G401 (cell line): ENCODE results near the gene POMC. TPM values are rescaled to one million over a fixed set of nuclear protein-coding genes. Genes with fewer than 3 reads are reported as not detected.
"Not testable (repeated sequence)": the region's sequence is repeated elsewhere in the genome, so short reads cannot be mapped to it uniquely, and the experiment has no call there.

Source experiments
- DNase-seq: peaks from one replicate; pipeline ENCODE4 v3.0.0-alpha.2; 2015; ENCODE audit warnings: low spot score
- in situ Hi-C: cut with HindIII; loops from 2 replicates; pipeline ENCODE4 v1.10.0; 2016; ENCODE audit warnings: low sequenced_read_pairs, mixed read lengths
- total RNA-seq: library from RNA; depleted of rRNA; stranded (reverse); fragments of >200 nt; shearing (Covaris generic); gene quantifications from 2 replicates; pipeline ENCODE4 v1.2.3, GENCODE V29; 2014

The POMC gene
- total RNA-seq, 1 experiment from 2014 or later: not detected

DNA sequence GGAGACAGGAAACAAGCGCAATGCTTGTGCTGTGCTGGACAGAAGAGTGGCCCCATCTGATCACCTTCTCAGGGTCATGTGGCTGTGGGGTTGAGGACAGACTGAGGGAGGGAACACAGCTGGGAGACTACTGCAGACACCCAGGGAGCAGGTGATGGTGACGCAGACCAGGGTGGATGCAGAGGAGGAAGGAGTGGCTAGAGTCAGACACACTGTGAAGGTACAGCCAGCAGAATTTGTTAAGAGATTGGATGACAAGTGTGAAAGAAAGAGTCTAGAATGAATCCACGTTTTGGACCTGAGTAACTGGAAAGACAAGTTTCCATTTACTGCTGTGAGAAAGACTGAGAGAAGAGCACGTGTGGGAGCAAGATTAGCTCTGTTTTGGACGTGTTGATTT is 15.9 kb upstream of the POMC start:
- no peak for DNase-seq
- in situ Hi-C loops: no loop called here

DNA sequence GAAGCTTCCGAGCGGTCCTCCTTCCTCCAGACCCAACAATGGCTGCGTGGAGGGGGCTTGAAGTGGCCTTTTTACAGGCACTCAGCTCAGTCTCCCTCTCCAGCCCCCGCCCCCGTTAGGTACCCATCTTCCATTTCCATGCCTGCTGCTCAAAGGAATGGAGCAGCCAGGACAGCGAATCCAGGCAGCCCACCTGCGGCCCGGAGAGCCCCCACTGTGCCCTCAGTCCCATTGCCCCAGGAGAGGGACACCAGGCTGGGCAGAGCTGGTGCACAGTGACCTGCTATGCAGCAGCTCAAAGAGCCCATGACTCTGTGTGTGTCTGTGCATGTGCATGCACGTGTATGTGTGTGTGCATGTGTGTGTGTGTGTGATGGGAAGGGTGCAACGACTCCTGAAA is 10.6 kb upstream of the POMC start:
- no peak for DNase-seq
- in situ Hi-C loops: no loop called here

DNA sequence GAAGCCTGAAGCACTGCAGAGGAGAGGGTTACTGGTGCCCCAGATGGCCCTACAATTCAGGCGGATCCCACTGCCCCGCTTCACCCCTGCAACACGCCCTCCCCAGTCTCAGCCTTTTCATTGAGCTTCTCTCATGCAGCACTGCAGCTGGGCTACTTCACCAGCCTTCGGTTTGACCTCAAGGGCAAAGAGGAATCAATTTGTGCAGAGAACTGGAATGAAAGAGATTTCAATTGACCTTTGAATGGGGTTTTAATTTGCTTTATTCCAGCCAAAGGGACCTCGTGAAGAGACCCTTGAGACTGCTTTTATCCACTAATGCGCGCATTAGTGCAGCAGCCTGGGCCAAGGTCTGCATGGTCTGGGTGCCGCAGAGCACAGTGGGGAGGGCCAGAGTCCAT is 8.8 kb upstream of the POMC start:
- in situ Hi-C loops: no loop called here
- DNase-seq: no peak

DNA sequence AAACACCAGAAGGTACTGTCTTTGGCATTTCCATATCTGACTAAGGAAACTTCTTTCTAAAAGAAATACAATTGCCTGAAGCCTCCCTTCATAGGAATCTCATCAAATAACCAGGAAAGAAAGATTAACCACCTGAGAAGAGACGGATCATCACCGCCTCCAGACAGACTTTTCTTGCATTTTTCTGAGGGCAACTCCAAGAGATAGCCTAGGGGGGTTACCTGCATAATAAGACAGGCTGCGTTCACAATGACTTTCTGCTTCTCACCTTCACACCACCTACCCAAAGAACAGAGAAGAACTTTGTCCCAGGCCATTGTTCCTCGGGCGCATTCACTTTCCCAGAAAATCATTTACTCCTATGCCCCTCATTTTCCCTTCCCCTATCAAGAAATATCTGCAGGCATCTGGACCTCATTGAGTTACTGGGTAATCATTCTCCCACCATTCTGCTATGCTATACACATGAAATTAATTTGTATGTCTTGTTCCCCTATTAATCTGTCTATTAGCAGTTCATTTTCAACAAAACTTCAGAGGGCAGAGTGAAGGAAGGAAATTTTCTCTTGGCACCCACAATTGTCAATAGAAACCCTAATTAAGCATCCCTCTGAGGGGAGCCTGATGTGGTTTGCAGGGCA is 8.3 kb upstream of the POMC start:
- DNase-seq: no peak
- in situ Hi-C loops: no loop called here

DNA sequence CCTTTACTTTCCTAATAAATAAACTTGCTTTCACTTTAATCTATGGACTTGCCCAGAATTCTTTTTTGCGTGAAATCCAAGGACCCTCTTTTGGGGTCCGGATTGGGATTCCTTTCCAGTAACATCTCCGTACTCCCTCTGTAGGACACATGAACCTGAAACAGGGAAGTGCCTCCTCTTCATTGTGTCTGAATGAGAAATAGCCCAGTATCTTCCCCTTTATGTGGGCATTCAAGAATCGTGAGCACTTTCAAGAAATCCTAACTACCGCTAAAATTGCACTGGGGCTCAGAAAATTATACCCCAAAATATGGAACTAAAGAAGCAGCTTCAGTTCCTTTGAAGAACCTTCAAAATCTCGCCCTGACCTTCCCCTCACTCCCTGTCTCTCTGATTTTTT is 7.8 kb upstream of the POMC start:
- in situ Hi-C loops: no loop called here

DNA sequence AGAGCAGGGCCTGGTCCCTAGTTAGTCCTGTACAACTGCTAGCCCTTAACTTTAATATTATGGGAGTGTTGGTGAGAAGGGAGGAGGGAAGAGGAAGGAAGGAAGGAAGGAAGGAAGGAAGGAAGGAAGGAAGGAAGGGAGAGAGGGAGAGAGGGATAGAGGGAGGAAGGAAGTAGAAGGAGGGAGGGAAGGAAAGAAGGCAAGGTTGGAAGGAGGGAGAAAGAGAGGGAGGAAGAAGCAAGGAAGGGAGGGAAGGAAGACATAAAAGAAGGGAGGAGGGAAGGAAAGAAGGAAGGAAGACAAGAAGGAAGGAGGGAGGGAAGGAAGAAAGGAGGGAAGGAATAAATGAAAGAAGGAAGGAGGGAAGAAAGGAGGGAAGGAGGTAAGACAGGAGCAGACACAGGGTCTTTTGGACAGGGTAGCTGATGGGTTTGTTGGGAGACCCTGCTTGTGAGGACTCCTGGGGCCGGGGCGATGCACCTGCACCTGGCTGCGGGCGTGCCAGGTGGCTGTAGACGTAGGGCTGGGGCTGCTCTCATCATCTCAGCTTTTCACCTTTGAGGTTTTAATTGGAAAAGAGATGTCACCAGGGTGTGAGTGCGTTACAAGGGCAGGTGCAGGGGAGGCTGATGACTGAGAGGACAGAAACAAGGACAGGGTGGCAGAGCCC is 5.9 kb upstream of the POMC start:
- in situ Hi-C loops: no loop called here
- no peak for DNase-seq

More for the DNA sequence above, 7.8 kb upstream of the POMC start:
- DNase-seq: no peak

DNA sequence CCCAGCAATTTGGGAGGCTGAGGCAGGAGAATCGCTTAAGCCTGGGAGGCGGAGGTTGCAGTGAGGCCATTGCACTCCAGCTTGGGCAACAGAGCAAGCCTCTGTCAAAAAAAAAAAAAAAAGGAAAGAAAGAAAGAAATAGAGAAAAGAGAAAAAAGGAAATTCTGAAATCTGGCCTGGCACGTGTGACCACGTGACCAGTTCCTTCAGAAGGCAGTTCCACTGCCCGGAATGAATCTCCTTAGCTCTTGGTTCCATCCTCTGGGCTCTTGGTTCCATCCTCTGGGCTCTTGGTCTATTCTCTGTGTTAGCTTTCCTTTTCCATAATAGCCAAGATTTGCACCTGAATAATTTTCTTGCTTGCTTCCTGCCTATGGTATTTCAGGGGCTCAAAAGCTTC is 5.3 kb upstream of the POMC start:
- in situ Hi-C loops: no loop called here
- DNase-seq: no peak

DNA sequence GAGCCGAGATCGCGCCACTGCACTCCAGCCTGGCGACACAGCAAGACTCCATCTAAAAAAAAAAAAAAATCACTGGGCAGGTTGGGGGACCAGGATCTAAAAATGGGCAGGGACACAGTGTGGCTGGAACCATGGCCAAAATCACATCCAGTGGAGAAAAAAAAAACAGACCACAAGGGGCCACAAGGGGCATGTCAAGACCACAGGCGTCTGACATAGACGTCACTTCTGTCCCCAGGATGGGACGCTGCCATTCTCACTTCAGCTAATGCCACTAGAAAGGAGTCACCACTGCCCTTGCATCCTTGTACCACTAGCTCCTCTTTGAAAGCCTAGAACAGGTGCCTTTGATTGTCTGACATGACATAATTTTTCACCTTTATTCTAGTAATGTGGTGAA is 2.5 kb upstream of the POMC start:
- DNase-seq: no peak
- in situ Hi-C loops: no loop called here

DNA sequence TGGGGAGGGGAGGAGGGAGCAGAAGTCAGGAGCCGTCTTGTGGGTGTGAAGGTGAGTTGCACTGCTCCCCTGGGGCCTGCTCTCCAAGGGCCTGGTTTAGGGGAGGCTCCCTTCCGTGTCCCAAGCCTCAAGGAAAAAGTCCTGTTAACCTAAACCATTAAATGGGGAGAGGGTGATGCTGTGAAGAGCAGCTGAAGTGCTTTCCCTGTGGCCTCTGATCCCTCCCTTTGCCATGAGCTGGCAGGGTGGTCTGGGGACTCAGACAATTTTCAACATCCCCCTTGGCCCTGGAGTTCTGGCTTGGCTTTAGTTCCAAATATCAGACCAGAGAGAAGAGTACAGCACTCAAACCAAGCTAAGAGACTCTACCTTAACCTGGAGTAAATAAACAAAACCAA is 692 bp upstream of the POMC start:
- in situ Hi-C loops: no loop called here
- DNase-seq: no peak

DNA sequence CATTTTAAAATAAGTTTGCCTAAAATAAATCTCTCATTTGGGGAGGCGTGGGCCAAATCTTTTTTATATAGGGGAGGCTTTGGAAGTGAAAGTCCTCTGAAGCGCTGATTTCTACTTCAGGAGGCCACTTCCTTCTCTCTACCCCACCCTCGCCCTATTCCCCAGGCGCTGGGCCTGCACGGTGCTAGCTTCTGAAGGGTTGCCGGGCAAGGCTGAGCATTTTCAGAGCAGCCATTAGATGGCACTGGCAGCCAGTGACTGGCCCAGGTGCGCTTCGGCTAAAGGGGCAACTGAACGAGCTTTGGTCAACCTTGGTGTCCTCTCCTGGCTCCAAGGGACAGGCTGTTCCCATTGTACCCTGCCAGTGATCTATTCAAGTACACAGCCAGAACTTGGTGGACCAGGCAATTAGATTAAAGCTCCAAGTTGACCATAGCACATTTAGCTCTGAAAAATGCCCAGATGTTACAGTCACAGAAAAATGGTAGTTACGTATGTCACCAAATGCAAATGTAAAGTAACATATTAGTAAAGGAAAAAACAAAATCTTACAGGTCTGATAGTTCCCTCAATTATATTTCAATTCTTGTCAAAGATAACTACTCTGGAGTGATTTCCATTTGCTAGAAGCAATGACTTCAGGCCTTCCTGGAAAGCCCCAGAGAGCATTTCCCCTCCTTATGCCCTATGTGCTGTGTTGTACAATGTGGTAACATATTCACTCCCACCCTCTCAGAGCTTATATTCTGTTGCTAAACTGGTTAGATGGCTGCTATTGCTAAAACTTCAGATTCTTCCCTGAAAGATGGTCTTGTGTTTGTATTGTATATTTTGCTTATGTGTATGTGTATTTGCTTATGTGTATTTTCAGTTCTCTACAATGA is 2.1 kb downstream of the POMC start:
- DNase-seq: no peak
- in situ Hi-C loops: no loop called here

DNA sequence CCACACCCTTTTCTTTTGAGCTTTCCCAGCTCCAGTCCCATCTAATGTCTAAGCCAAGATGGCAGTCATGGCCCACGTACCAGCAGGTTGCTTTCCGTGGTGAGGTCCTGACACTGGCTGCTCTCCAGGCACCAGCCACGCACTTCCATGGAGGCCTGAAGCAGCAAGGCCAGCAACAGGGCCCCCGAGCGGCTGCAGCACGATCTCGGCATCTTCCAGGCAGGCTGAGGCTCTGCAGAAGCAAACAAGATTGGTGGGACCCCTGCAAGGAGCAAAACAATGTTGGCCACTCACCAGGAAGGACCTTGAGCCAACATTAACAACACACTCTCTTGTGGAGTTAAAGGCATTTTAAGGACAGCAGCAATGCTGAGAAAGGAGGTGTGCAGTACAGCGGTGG is 3.8 kb downstream of the POMC start:
- in situ Hi-C loops: no loop called here

DNA sequence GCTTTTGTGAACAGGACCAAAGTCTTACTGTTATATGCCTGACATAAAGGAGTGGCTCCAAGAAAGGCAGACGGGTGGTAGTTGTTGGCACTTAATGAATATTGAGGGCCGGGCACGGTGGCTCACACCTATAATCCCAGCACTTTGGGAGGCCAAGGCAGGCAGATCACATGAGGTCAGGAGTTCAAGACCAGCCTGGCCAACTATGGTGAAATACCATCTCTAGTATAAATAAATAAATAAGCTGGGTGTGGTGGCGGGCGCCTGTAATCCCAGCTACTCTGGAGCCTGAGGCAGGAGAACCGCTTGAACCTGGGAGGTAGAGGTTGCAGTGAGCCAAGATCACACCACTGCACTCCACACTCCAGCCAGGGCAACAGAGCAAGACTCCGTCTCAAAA is 6.3 kb downstream of the POMC start:
- in situ Hi-C loops, DNase-seq: not testable (repeated sequence)

More for the DNA sequence above, 3.8 kb downstream of the POMC start:
- DNase-seq: no peak

DNA sequence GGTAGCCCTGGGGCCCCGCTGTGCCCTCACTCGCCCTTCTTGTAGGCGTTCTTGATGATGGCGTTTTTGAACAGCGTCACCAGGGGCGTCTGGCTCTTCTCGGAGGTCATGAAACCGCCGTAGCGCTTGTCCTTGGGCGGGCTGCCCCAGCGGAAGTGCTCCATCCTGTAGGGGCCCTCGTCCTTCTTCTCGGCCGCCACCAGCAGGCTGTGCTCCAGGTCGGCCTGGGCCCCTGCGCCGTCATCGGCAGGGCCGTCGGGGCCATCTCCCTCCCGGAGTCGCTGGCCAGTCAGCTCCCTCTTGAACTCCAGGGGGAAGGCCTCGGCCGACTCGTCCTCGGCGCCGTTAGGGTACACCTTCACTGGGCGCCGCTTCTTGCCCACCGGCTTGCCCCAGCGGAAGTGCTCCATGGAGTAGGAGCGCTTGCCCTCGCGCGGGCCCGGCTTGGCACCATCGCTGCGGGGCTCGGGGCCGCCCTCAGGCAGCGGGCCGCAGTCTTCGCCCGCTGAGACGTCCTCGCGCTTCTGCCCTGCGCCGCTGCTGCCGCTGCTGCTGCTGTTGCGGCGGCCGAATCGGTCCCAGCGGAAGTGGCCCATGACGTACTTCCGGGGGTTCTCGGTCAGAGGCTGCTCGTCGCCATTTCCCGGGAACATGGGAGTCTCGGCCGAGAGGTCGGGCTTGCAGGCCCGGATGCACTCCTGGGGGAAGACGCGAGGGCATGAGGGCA is 7.2 kb downstream of the POMC start:
- in situ Hi-C loops: no loop called here
- DNase-seq: peak; percentile 38

DNA sequence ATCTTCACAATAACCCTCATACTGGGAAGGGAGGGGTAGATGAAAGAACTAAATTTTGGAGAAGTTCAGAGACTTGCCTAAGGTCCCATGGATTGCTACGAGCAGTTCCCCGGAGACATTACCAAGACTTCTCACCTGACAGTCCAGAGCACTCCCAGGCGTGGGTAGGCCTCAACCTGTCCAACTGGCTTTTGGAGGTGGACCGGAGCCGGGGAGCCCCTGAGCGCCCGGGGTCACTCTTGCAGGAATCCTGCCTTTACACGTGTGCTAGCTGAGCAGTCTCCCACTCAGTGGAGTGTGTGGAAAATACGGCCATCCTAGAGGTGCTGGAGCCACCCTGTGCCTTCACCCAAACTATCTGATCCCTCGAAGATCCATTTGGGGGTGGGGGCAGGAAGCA is 8.0 kb downstream of the POMC start:
- no peak for DNase-seq
- in situ Hi-C loops: no loop called here

DNA sequence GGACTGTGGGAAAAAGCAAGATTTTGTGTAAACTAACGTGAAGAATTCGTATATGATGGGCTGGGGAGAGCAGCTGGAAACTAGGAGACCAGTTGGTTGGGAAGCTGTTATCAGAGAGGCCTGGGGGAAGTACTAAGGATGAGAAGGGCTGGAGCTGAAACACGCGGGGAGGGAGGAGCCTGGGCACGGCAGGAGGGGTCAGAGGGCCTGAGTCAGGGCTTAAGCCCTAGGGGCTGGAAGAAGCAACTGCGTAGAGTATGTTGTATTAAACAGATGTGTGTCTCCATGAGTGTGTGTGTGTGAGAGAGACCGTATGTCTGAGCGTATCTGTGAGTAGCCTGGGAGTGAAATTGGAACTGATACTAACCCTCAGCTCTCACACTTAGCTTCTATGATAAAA is 8.4 kb downstream of the POMC start:
- in situ Hi-C loops: no loop called here
- DNase-seq: no peak

DNA sequence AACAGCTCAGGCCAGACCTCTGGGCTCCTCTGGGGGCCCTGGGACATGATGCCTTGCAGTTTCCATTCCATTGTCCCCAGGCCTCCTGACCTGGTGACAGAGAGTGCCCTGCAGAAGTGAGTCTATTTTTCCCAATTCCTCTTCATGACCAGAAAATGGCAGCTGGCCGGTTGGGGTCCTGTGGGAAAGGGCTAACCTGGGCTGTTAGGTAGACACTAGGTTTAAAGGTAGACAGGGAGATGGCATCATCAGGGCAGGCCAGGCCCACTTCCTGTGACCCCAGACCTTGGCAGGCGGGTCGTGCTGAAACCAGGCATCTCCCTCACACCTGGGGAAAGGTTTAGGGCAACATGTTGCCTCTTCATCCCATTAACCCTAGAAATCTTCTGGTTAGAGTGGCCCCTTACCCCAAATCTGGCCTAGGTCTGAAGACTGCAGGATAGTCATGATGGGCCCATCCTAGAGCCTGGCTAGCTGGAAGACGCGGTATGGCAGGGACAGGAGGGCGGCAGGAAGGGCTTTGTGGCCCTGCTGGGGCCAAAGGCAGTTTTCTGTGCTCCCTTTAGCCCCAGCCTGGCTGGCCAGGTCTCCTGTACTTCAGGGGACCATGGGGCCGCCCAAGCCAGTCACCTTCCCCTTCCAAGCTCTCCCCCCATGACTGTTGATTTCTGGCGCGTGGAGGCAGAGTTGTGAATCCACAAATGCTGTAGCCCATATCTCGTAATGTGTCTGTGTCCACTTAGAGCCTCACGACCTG is 10.1 kb downstream of the POMC start:
- no peak for DNase-seq
- in situ Hi-C loops: no loop called here

DNA sequence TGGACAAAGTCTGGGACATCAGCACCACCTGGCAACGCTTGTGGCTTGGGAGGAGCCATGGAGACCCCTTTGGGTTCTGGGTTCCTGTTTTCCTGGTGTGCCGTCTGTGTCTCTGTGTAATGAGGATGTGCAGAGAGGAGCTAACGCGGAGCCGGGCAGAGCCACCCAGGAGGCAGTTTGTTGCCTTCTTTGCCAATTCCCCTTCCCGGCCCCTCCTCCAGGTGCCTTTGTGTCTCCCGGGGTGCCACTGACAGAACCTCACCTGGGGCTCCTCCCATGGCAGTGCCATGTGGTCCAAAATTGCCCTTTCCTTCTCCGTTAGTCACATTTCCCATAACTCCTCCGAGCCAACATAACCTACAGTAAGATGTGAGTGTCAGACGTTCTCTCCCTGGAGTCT is 13.0 kb downstream of the POMC start:
- in situ Hi-C loops: no loop called here
- DNase-seq: no peak

DNA sequence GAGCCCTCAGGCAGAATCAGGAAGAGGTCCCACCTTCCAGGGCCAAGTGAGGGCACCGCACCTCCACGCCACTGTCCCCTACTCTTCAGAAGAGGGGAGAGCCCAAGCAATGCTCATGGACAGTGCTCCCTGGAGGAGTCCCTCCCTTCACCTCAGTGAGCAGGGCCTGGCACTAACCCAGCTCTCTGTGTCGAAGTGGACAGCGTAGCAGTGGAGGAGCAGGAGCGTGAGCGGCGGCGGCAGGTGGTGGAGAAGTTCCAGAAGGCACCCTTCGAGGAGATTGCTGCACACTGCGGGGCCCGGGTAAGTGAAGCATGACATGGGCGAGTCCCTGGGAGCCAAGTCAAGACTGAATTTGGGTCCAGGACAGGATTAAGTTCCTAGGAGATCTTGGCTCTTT is 16.7 kb downstream of the POMC start:
- in situ Hi-C loops: no loop called here
- no peak for DNase-seq

DNA sequence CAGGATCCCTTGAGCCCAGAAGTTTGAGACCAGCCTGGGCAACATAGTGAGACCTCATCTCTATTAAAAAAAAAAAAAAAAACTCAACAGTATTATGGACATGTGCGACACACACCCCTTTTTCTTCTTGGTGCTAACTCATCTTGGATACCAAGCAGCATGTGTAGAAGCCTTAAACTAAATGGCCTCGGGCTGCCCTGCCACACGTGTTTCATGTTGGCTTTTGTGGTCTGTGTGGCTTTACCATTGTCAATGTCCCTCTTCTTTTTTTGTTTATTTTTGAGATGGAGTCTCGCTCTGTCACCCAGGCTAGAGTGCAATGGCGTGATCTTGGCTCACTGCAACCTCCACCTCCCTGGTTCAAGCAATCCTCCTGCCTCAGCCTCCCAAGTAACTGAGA is 17.4 kb downstream of the POMC start:
- DNase-seq, in situ Hi-C loops: not testable (repeated sequence)
